Loucy (cell line): ENCODE data around the gene ABCE1.
A peak's percentile ranks its signal among the peaks of the same experiment; 100 is the strongest.

Experiments
- H2AFZ ChIP-seq: fragments of 200-600 bp; sonication (generic); 2 replicates; pipeline ENCODE4 v1.6.0; 2016; ENCODE audit warnings: antibody characterized with exemption, mild to moderate bottlenecking, low read length, moderate library complexity
- H3F3A ChIP-seq: fragments of 200-600 bp; 2 replicates; pipeline ENCODE4 v1.6.0; 2016; ENCODE audit warnings: antibody characterized with exemption, low read depth, mild to moderate bottlenecking
- H3K27me3 ChIP-seq: fragments of 200-600 bp; sonication (generic); 2 replicates; pipeline ENCODE4 v1.6.1; 2014; ENCODE audit warnings: low read length, mild to moderate bottlenecking; ENCODE audit not compliant: insufficient read depth, poor library complexity, severe bottlenecking
- H3K36me3 ChIP-seq: fragments of 200-600 bp; sonication (generic); 2 replicates; pipeline ENCODE4 v1.6.1; 2016; ENCODE audit warnings: low read length; ENCODE audit not compliant: insufficient read depth
- H3K4me1 ChIP-seq: fragments of 200-600 bp; sonication (generic); 2 replicates; pipeline ENCODE4 v1.5.1; 2014; ENCODE audit warnings: low read length, mild to moderate bottlenecking; ENCODE audit not compliant: insufficient read depth, poor library complexity, severe bottlenecking
- H3K4me2 ChIP-seq: fragments of 200-600 bp; sonication (generic); 2 replicates; pipeline ENCODE4 v1.6.0; 2014; ENCODE audit warnings: antibody characterized with exemption, low read length, low read depth, mild to moderate bottlenecking; ENCODE audit not compliant: poor library complexity, severe bottlenecking
- H3K4me3 ChIP-seq: fragments of 200-600 bp; sonication (generic); 2 replicates; pipeline ENCODE4 v1.5.1; 2014; ENCODE audit warnings: low read length, mild to moderate bottlenecking, mixed read lengths; ENCODE audit not compliant: poor library complexity, severe bottlenecking
- H3K79me2 ChIP-seq: fragments of 200-600 bp; sonication (generic); 2 replicates; pipeline ENCODE4 v1.6.1; 2014; ENCODE audit warnings: low read length; ENCODE audit not compliant: insufficient read depth
- H3K9ac ChIP-seq: fragments of 200-600 bp; sonication (generic); 2 replicates; pipeline ENCODE4 v1.6.0; 2014; ENCODE audit warnings: mild to moderate bottlenecking, low read depth, low read length, moderate library complexity; ENCODE audit not compliant: poor library complexity, severe bottlenecking
- H3K9me2 ChIP-seq: fragments of 200-600 bp; sonication (generic); replicated peaks from 2 replicates; pipeline ENCODE4 v1.6.1; 2016; ENCODE audit warnings: low read depth, low read length, mixed read lengths
- H3K9me3 ChIP-seq: fragments of 200-600 bp; sonication (generic); 2 replicates; pipeline ENCODE4 v1.6.1; 2014; ENCODE audit warnings: mild to moderate bottlenecking, antibody characterized with exemption, low read length, low read depth; ENCODE audit not compliant: insufficient read depth
- H4K20me1 ChIP-seq: fragments of 200-600 bp; sonication (generic); 2 replicates; pipeline ENCODE4 v1.6.0; 2014; ENCODE audit warnings: antibody characterized with exemption, low read length, mild to moderate bottlenecking; ENCODE audit not compliant: insufficient read depth, poor library complexity, severe bottlenecking
- CTCF ChIP-seq: fragments of 200-600 bp; sonication (generic); conservative IDR thresholded peaks from 2 replicates; pipeline ENCODE4 v1.5.1; 2014; ENCODE audit warnings: mild to moderate bottlenecking, antibody characterized with exemption, low read length
- EZH2phosphoT487 ChIP-seq: fragments of 200-600 bp; IDR thresholded peaks from 2 replicates; pipeline ENCODE4 v1.6.1; 2018; ENCODE audit warnings: antibody characterized with exemption, mild to moderate bottlenecking, moderate library complexity, borderline replicate concordance

Gene ABCE1

DNA sequence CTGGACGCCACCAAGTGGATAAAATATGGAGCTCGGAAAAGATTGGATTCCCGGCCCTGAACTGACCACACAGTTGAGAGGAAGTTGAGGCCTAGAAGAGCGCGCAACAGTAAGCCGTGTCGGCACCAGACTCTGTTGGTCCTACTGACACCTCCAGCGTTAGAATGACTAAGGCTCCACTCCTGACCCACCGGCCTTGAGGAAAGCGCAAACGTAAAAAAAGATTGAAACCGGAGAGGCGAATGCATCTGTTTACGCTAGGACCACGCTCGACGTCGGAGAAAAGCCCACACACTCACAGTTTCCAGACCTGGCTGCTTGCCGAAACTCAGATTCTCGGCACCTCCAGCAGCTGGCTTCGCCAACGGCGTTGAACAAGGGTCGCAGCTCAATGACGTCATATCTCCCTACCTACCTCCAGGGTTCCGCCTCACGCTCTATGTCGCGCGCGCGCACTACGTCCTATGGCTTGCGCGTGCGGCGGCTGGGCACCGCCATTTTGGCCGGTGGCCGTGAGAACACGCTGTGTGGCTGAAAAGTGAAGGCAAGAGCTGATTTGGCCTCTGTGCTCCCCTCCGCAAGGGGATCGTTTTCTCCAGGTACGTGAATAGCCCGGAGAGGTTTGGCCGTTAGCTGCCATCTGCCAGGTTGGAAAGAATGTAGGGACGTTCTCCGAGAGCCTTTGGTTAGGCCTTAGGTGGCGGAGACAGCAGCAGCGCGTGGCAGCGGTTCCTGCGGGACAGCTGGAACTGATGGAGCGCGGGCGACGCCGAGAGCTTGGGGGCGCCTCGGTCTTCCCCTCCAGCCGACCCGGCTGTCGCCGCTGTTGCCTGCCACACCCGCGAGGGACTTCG, at the start of gene ABCE1, which contains the start of gene ANAPC10:
Gene ABCE1, plus strand, starts transcription at position 491 of the 854 bp plus-strand sequence. CDS start 6,102 bp downstream, outside the sequence.
Gene ANAPC10, minus strand, starts transcription at position 376 of the 854 bp plus-strand sequence. CDS start 2,097 bp downstream, outside the sequence.
- no peaks in the 10 kb centered on the region for H3K27me3 ChIP-seq
- peaks cover 98% of the 10 kb centered on the region for H3K79me2 ChIP-seq
- peak within 1 kb of the TSS; percentile 86 for H3K9ac ChIP-seq
- H3K4me3 ChIP-seq = peak within 1 kb of the TSS; percentile 88
- H3K4me1 ChIP-seq = peaks cover 66% of the 10 kb centered on the region
- H3F3A ChIP-seq = no peaks in the 10 kb centered on the region
- 0 out of 2 replicates have a peak, but pooled peaks cover 3% of the 10 kb centered on the region for H3K36me3 ChIP-seq
- 0 out of 2 replicates have a peak, but pooled peaks have one; percentile 28 for TF ChIP-seq CTCF
- TF ChIP-seq EZH2phosphoT487 = no peak
- H3K4me2 ChIP-seq = peak within 1 kb of the TSS; percentile 75
- no peaks in the 10 kb centered on the region for H3K9me3 ChIP-seq
- peaks cover 47% of the 10 kb centered on the region for H4K20me1 ChIP-seq
- H2AFZ ChIP-seq = peak within 1 kb of the TSS; percentile 83
- no peaks in the 10 kb centered on the region for H3K9me2 ChIP-seq

DNA sequence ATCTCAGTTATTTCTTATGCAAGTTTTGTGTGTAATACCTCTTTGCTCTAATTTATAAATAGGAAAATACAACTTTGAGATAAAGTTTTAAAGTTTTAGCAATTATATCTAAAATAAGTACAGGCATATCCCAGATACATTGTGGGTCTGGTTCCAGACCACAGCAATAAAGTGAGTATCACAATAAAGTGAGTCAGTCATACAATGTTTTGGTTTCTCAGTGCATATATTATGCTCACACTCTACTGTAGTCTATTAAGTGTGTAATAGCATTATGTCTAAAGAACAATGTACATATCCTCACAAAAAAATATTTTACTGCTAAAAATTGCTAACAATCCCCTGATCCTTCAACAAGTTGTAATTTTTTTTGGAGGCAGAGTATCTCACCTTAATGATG, 49.3 kb upstream of the ABCE1 start:
- no peaks in the 10 kb centered on the region for H3F3A ChIP-seq
- no peaks in the 10 kb centered on the region for H4K20me1 ChIP-seq
- no peak overlapping the region for H3K4me3 ChIP-seq
- no peaks in the 10 kb centered on the region for H3K4me1 ChIP-seq
- peaks cover 6% of the 10 kb centered on the region; the same call in 1 of the 2 replicates for H3K79me2 ChIP-seq
- H3K9ac ChIP-seq = no peak overlapping the region
- peaks cover 3% of the 10 kb centered on the region; the same call in 1 of the 2 replicates for H3K9me3 ChIP-seq
- TF ChIP-seq CTCF (no peak), EZH2phosphoT487 (no peak)
- no peaks in the 10 kb centered on the region for H3K27me3 ChIP-seq
- H3K9me2 ChIP-seq = no peaks in the 10 kb centered on the region
- H3K4me2 ChIP-seq = no peak overlapping the region
- H3K36me3 ChIP-seq = peaks cover 10% of the 10 kb centered on the region; the same call in 1 of the 2 replicates
- no peak overlapping the region for H2AFZ ChIP-seq

DNA sequence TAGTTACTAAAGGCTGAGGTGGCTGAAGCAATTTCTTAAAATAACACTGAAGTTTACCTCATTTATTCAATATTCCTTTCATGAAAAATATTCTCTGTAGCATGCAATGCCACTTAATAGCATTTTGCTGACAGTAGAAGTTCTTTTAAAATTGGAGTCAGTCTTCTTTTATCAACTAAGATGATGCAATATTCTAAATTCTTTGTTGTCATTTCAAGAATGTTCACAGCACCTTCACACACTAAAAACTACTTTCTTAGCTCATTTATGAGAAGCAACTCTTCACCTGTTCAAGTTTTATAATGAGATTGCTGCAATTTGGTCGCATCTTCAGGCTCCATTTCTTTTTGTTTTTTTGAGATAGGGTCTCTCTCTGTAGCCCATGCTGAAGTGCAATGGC, 48.9 kb upstream of the ABCE1 start:
- Histone ChIP-seq H3F3A (no peaks in the 10 kb centered on the region), H3K9me2 (no peaks in the 10 kb centered on the region), H2AFZ (no peak overlapping the region), H3K36me3 (peaks cover 10% of the 10 kb centered on the region; the same call in 1 of the 2 replicates), H3K27me3 (no peaks in the 10 kb centered on the region), H3K4me2 (no peak overlapping the region), H3K79me2 (peaks cover 6% of the 10 kb centered on the region; the same call in 1 of the 2 replicates), H3K4me1 (no peaks in the 10 kb centered on the region), H3K9ac (no peak overlapping the region), H3K4me3 (no peak overlapping the region), H4K20me1 (no peaks in the 10 kb centered on the region), H3K9me3 (peaks cover 3% of the 10 kb centered on the region; the same call in 1 of the 2 replicates)
- no peak for TF ChIP-seq EZH2phosphoT487
- TF ChIP-seq CTCF = no peak
